ENCODE measurements around the gene NAPA.

- TF ChIP-seq SATB2 (CRISPR knock-in tag; IDR thresholded peaks at IDR 0.05) (no peak), ZBTB1 (CRISPR knock-in tag; IDR thresholded peaks at IDR 0.05; ENCODE audit: borderline replicate concordance) (no peak), ZNF280D (CRISPR knock-in tag; IDR thresholded peaks at IDR 0.05) (no peak), CAMTA2 (CRISPR knock-in tag; IDR thresholded peaks at IDR 0.05; ENCODE audit: borderline replicate concordance) (no peak), EZH2 (conservative IDR thresholded peaks at IDR 0.05; ENCODE audit: low read depth, low read length) (no peak), DPF2 (CRISPR knock-in tag; IDR thresholded peaks at IDR 0.05; ENCODE audit: borderline replicate concordance, low read depth) (no peak), KLF13 (CRISPR knock-in tag; IDR thresholded peaks at IDR 0.05) (no peak)
- TF ChIP-seq, protein P1, sequence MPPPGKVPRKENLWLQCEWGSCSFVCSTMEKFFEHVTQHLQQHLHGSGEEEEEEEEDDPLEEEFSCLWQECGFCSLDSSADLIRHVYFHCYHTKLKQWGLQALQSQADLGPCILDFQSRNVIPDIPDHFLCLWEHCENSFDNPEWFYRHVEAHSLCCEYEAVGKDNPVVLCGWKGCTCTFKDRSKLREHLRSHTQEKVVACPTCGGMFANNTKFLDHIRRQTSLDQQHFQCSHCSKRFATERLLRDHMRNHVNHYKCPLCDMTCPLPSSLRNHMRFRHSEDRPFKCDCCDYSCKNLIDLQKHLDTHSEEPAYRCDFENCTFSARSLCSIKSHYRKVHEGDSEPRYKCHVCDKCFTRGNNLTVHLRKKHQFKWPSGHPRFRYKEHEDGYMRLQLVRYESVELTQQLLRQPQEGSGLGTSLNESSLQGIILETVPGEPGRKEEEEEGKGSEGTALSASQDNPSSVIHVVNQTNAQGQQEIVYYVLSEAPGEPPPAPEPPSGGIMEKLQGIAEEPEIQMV (CRISPR knock-in tag; IDR thresholded peaks at IDR 0.05; ENCODE audit: low read depth) = no peak
These were observed 29.2 kb upstream of the NAPA start for GRCh38 chr19:47544075-47544474.
